Pancreas (tissue), 10 donors: ENCODE results near the gene TMEM217. TPM values are rescaled to one million over a fixed set of nuclear protein-coding genes. Genes with fewer than 3 reads are reported as not detected.

Experiments used
- ATAC-seq, 4 donors: fragments of 200-7000 bp; cut with Tn5 transposase; one replicate each; pipeline versions ENCODE4 v1.8.0 to v1.9.1; 2020; ENCODE audit warnings: mild to moderate bottlenecking in 4 of 4, moderate library complexity in 4 of 4
- DNase-seq, 6 donors: peaks; one replicate each; pipeline ENCODE4 v3.0.0-alpha.2; 2020
- FAIRE-seq: peaks from 2 replicates; lab custom pipeline; 2012; peaks lifted over from hg19 to GRCh38; lab: Jason Lieb, UNC
- H3K27ac ChIP-seq, 4 donors: fragments of 200-600 bp; sonication (generic); 1 replicate in 3 of 4; 2 replicates in 1 of 4; pipeline versions ENCODE4 v1.5.0 to v1.8.0; 2020
- H3K27me3 ChIP-seq, 4 donors: fragments of 200-600 bp; one replicate each; pipeline ENCODE4 v1.8.0; 2021
- H3K36me3 ChIP-seq, 3 donors: fragments of 200-600 bp; sonication (generic) in 1 of 3; one replicate each; pipeline versions ENCODE4 v1.5.0 to v1.8.0; 2020 to 2021
- H3K4me1 ChIP-seq, 3 donors: fragments of 200-600 bp; one replicate each; pipeline ENCODE4 v1.8.0; 2021
- H3K4me3 ChIP-seq, 4 donors: fragments of 200-600 bp; sonication (generic) in 2 of 4; one replicate each; pipeline versions ENCODE4 v1.5.0 to v1.8.0; 2020 to 2021
- H3K9me3 ChIP-seq, 4 donors: fragments of 200-600 bp; one replicate each; pipeline ENCODE4 v1.8.0; 2021
- CTCF ChIP-seq, 4 donors: fragments of 200-600 bp; sonication (generic) in 3 of 4; IDR thresholded peaks; one replicate each; pipeline versions ENCODE4 v1.5.0 to v1.8.0; 2021; ENCODE audit warnings: antibody characterized with exemption in 4 of 4
- WGBS, 2 donors: extraction: QIAGEN DNeasy Blood & Tissue Kit; methylation state at CpG; one replicate each; pipeline ENCODE4 v1.1.7; 2013; 5-methylcytosine and 5-hydroxymethylcytosine counted together
- intact Hi-C, 3 donors: fragments of 100-400 bp; cut with DNase I; formaldehyde crosslinking; loops; one replicate each; pipeline versions ENCODE4 v1.11.1 to v1.14.2; 2022
- polyA plus RNA-seq, 2 donors: library from polyadenylated mRNA; stranded (reverse); fragments of 200-250 nt; gene quantifications; one replicate each; pipeline ENCODE4 v1.2.3, GENCODE V29; 2013
- total RNA-seq, 6 donors: library from RNA; stranded (reverse); fragmentation: NEBNext Ultra II Directional in 4 of 6; extraction: Animal tissue kit (Norgen Biotek cat#: 25700) in 4 of 6; gene quantifications; one replicate each; pipeline versions ENCODE4 v1.2.1 to v1.2.4, GENCODE V29; 2021 to 2023
- donor health status: healthy with polysubstance abuse.
- donor health status: DM: no; HTN: no; CAD: no; lungs with moderate emphysema.
- donor health status: DM: no; HTN: no; CAD: no.
- donor health status: control.
- donor health status: control.
- donor health status: Bipolar disorder and iron deficiency.
- donor health status: DM: yes; HTN: yes; CAD: no.
- donor health status: DM: no; HTN: no; CAD: no.
- donor health status: DM: no; HTN: no; CAD: no.
- donor health status: DM: yes; HTN: yes; CAD: no.

Gene TMEM217
- total and polyA plus RNA-seq, 8 donors: 0.19 to 2.1 (median 1.3) TPM

GRCh38 chr6:37233541-37233940, 24.4 kb downstream of the TMEM217 start:
- ATAC-seq: no peak
- Histone ChIP-seq H3K27ac (no peak overlapping the region), H3K4me3 (no peak overlapping the region), H3K27me3 (no peaks in the 10 kb centered on the region), H3K4me1 (no peaks in the 10 kb centered on the region), H3K9me3 (no peaks in the 10 kb centered on the region), H3K36me3 (no peaks in the 10 kb centered on the region)
- no peak for FAIRE-seq
- intact Hi-C loops: no loop called here
- 90 to 95% methylated on average over 7 of the region's 7 CpGs for WGBS, 2 donors
- no peak for TF ChIP-seq CTCF (IDR thresholded peaks at IDR 0.05)
- no peak for DNase-seq

- no peaks in the 10 kb centered on the region for H3K27me3 ChIP-seq
- no peak overlapping the region for H3K27ac ChIP-seq
- 68 to 70% methylated on average over 5 of the region's 5 CpGs for WGBS, 2 donors
- no peaks in the 10 kb centered on the region for H3K4me1 ChIP-seq
- FAIRE-seq: no peak
- intact Hi-C loops: no loop called here
- DNase-seq: no peak
- no peaks in the 10 kb centered on the region for H3K36me3 ChIP-seq
- ATAC-seq: no peak
- H3K9me3 ChIP-seq: no peaks in the 10 kb centered on the region
- no peak overlapping the region for H3K4me3 ChIP-seq
- TF ChIP-seq CTCF (IDR thresholded peaks at IDR 0.05): no peak
Observed at GRCh38 chr6:37232430-37233017, 25.4 kb downstream of the TMEM217 start.

GRCh38 chr6:37230104-37230503, 27.8 kb downstream of the TMEM217 start:
- Histone ChIP-seq H3K4me3 (no peak overlapping the region), H3K9me3 (no peaks in the 10 kb centered on the region), H3K4me1 (peaks cover 0 to 6% (median 4%) of the 10 kb centered on the region in 3 donors), H3K27me3 (no peaks in the 10 kb centered on the region), H3K36me3 (no peaks in the 10 kb centered on the region), H3K27ac (no peak overlapping the region)
- DNase-seq: no peak
- FAIRE-seq: no peak
- intact Hi-C loops: no loop called here
- no peak for ATAC-seq
- 89 to 92% methylated on average over 6 of the region's 6 CpGs for WGBS, 2 donors
- no peak for TF ChIP-seq CTCF (IDR thresholded peaks at IDR 0.05)

- intact Hi-C loops: no loop called here
- Histone ChIP-seq H3K27me3 (no peaks in the 10 kb centered on the region), H3K27ac (peak overlapping the region in 1 of 4 donors; percentile 35), H3K4me3 (no peak overlapping the region), H3K9me3 (no peaks in the 10 kb centered on the region), H3K36me3 (no peaks in the 10 kb centered on the region), H3K4me1 (peaks cover 4 to 12% (median 6%) of the 10 kb centered on the region in 3 donors)
- no peak for FAIRE-seq
- no peak for TF ChIP-seq CTCF (IDR thresholded peaks at IDR 0.05)
- 56 to 57% methylated on average over 5 of the region's 5 CpGs for WGBS, 2 donors
- ATAC-seq: peak in 3 of 4 donors; percentile 7 to 28 (median 11)
- DNase-seq: peak in 1 of 6 donors; percentile 21
Observed at GRCh38 chr6:37225350-37226169, 32.4 kb downstream of the TMEM217 start.

- TF ChIP-seq CTCF (IDR thresholded peaks at IDR 0.05): no peak
- FAIRE-seq (no peak), ATAC-seq (no peak), DNase-seq (no peak)
- H3K4me3 ChIP-seq: peak overlapping the region in 3 of 4 donors; percentile 51 to 89 (median 67)
- H3K36me3 ChIP-seq: no peaks in the 10 kb centered on the region
- H3K4me1 ChIP-seq: peaks cover 4 to 12% (median 6%) of the 10 kb centered on the region in 3 donors
- peak overlapping the region in 3 of 4 donors; percentile 48 to 76 (median 71) for H3K27ac ChIP-seq
- intact Hi-C loops: no loop called here
- H3K27me3 ChIP-seq: no peaks in the 10 kb centered on the region
- no peaks in the 10 kb centered on the region for H3K9me3 ChIP-seq
Observed at GRCh38 chr6:37222992-37223391, 35.0 kb downstream of the TMEM217 start.
